Measurements from ENCODE around the gene TMEM187.

GRCh38 chrX:154015581-154016264, 43.2 kb downstream of the TMEM187 start:
- TF ChIP-seq CTCF (conservative IDR thresholded peaks at IDR 0.05; ENCODE audit: low read length): no peak
- TF ChIP-seq EZH2phosphoT487 (IDR thresholded peaks at IDR 0.05; ENCODE audit: borderline replicate concordance, low read depth, low read length): no peak
